Mucosa of rectum (tissue), 2 donors: ENCODE measurements around the gene HEXD.

Experiments used
- H3K27ac ChIP-seq, 2 donors: one replicate each; pipeline ENCODE4 v1.7.0; 2013; ENCODE audit warnings: inconsistent platforms in 2 of 2, low read depth in 2 of 2, low read length in 2 of 2
- H3K27me3 ChIP-seq, 2 donors: one replicate each; pipeline ENCODE4 v1.7.0; 2013; ENCODE audit warnings: low read length in 2 of 2; ENCODE audit not compliant: control insufficient read depth in 2 of 2, insufficient read depth in 2 of 2
- H3K36me3 ChIP-seq, 2 donors: one replicate each; pipeline ENCODE4 v1.7.0; 2013; ENCODE audit warnings: low read length in 2 of 2; ENCODE audit not compliant: control insufficient read depth in 2 of 2, insufficient read depth in 2 of 2
- H3K4me1 ChIP-seq, 2 donors: one replicate each; pipeline ENCODE4 v1.7.0; 2013; ENCODE audit warnings: low read length in 2 of 2, mild to moderate bottlenecking in 1 of 2; ENCODE audit not compliant: control insufficient read depth in 2 of 2, insufficient read depth in 2 of 2
- H3K4me3 ChIP-seq, 2 donors: one replicate each; pipeline ENCODE4 v1.7.0; 2013; ENCODE audit warnings: low read length in 2 of 2
- H3K9ac ChIP-seq, 2 donors: one replicate each; pipeline ENCODE4 v1.7.0; 2013; ENCODE audit warnings: low read length in 2 of 2, low read depth in 1 of 2, mild to moderate bottlenecking in 1 of 2
- H3K9me3 ChIP-seq, 2 donors: one replicate each; pipeline ENCODE4 v1.7.0; 2013; ENCODE audit warnings: low read length in 2 of 2; ENCODE audit not compliant: control insufficient read depth in 2 of 2
- donor health status: healthy.
- donor health status: Normal muscosa, but diverticular disease.

The HEXD gene

GRCh38 chr17:82383411-82383810, 34.7 kb upstream of the HEXD start:
- H3K4me1 ChIP-seq: peaks cover 5 to 19% of the 10 kb centered on the region in 2 donors
- no peaks in the 10 kb centered on the region for H3K36me3 ChIP-seq
- peaks cover 25 to 42% of the 10 kb centered on the region in 2 donors for H3K27me3 ChIP-seq
- H3K27ac ChIP-seq: no peak overlapping the region
- H3K4me3 ChIP-seq: no peak overlapping the region
- H3K9me3 ChIP-seq: no peaks in the 10 kb centered on the region
- H3K9ac ChIP-seq: no peak overlapping the region

- Histone ChIP-seq H3K27ac (no peak overlapping the region), H3K27me3 (peaks cover 23 to 40% of the 10 kb centered on the region in 2 donors), H3K9ac (no peak overlapping the region), H3K9me3 (no peaks in the 10 kb centered on the region), H3K4me3 (no peak overlapping the region), H3K36me3 (no peaks in the 10 kb centered on the region), H3K4me1 (peaks cover 5 to 19% of the 10 kb centered on the region in 2 donors)
These were observed 34.0 kb upstream of the HEXD start for GRCh38 chr17:82384051-82384729.

- no peaks in the 10 kb centered on the region for H3K9me3 ChIP-seq
- no peak overlapping the region for H3K4me3 ChIP-seq
- peaks cover 23 to 40% of the 10 kb centered on the region in 2 donors for H3K27me3 ChIP-seq
- no peak overlapping the region for H3K9ac ChIP-seq
- no peak overlapping the region for H3K27ac ChIP-seq
- H3K4me1 ChIP-seq: peaks cover 5 to 19% of the 10 kb centered on the region in 2 donors
- no peaks in the 10 kb centered on the region for H3K36me3 ChIP-seq
These were observed 33.2 kb upstream of the HEXD start for GRCh38 chr17:82384730-82385481.

GRCh38 chr17:82385559-82386254, 32.4 kb upstream of the HEXD start:
- Histone ChIP-seq H3K9me3 (no peaks in the 10 kb centered on the region), H3K27me3 (peaks cover 23 to 40% of the 10 kb centered on the region in 2 donors), H3K4me3 (no peak overlapping the region), H3K9ac (no peak overlapping the region), H3K4me1 (peaks cover 5 to 19% of the 10 kb centered on the region in 2 donors), H3K27ac (no peak overlapping the region), H3K36me3 (no peaks in the 10 kb centered on the region)

- no peaks in the 10 kb centered on the region for H3K9me3 ChIP-seq
- no peak overlapping the region for H3K4me3 ChIP-seq
- H3K9ac ChIP-seq: no peak overlapping the region
- peaks cover 23 to 38% of the 10 kb centered on the region in 2 donors for H3K27me3 ChIP-seq
- H3K4me1 ChIP-seq: peaks cover 5 to 17% of the 10 kb centered on the region in 2 donors
- no peak overlapping the region for H3K27ac ChIP-seq
- H3K36me3 ChIP-seq: no peaks in the 10 kb centered on the region
These were observed 31.8 kb upstream of the HEXD start for GRCh38 chr17:82386255-82386831.

- no peak overlapping the region for H3K27ac ChIP-seq
- peaks cover 0 to 4% of the 10 kb centered on the region in 2 donors for H3K36me3 ChIP-seq
- peaks cover 5 to 14% of the 10 kb centered on the region in 2 donors for H3K4me1 ChIP-seq
- H3K9ac ChIP-seq: no peak overlapping the region
- peaks cover 23 to 35% of the 10 kb centered on the region in 2 donors for H3K27me3 ChIP-seq
- no peaks in the 10 kb centered on the region for H3K9me3 ChIP-seq
- H3K4me3 ChIP-seq: no peak overlapping the region
These were observed 31.1 kb upstream of the HEXD start for GRCh38 chr17:82386881-82387704.

GRCh38 chr17:82387705-82388106, 30.4 kb upstream of the HEXD start:
- Histone ChIP-seq H3K36me3 (peaks cover 0 to 5% of the 10 kb centered on the region in 2 donors), H3K27ac (no peak overlapping the region), H3K27me3 (peaks cover 23 to 35% of the 10 kb centered on the region in 2 donors), H3K9me3 (no peaks in the 10 kb centered on the region), H3K4me3 (no peak overlapping the region), H3K9ac (no peak overlapping the region), H3K4me1 (peaks cover 5 to 14% of the 10 kb centered on the region in 2 donors)

- Histone ChIP-seq H3K27me3 (peaks cover 23 to 35% of the 10 kb centered on the region in 2 donors), H3K9ac (no peak overlapping the region)
These were observed 29.8 kb upstream of the HEXD start for GRCh38 chr17:82388223-82388921.

GRCh38 chr17:82388922-82389283, 29.2 kb upstream of the HEXD start:
- Histone ChIP-seq H3K4me1 (peaks cover 5 to 14% of the 10 kb centered on the region in 2 donors), H3K4me3 (no peak overlapping the region), H3K27ac (no peak overlapping the region), H3K27me3 (peaks cover 19 to 35% of the 10 kb centered on the region in 2 donors), H3K9me3 (no peaks in the 10 kb centered on the region), H3K9ac (no peak overlapping the region), H3K36me3 (peaks cover 4 to 12% of the 10 kb centered on the region in 2 donors)

More at GRCh38 chr17:82388223-82388921, 29.8 kb upstream of the HEXD start:
- Histone ChIP-seq H3K36me3 (peaks cover 4 to 8% of the 10 kb centered on the region in 2 donors), H3K4me1 (peaks cover 5 to 14% of the 10 kb centered on the region in 2 donors), H3K27ac (no peak overlapping the region), H3K4me3 (no peak overlapping the region), H3K9me3 (no peaks in the 10 kb centered on the region)
